Ecto neural progenitor cell (in vitro differentiated cells): ENCODE measurements around the gene BBS2.
"Not testable (repeated sequence)": the region's sequence is repeated elsewhere in the genome, so short reads cannot be mapped to it uniquely, and the experiment has no call there.

Experiments used
- DNase-seq: peaks from one replicate; pipeline ENCODE4 v3.0.0-alpha.2; 2018; ENCODE audit warnings: low spot score

BBS2 gene

GRCh38 chr16:56518425-56518824 is 1.4 kb downstream of the BBS2 start:
- no peak for DNase-seq

- no peak for DNase-seq
Measured at GRCh38 chr16:56517206-56517605, 2.6 kb downstream of the BBS2 start.

- no peak for DNase-seq
Measured at GRCh38 chr16:56515665-56516064, 4.2 kb downstream of the BBS2 start.

GRCh38 chr16:56514845-56515244 is 5.0 kb downstream of the BBS2 start:
- no peak for DNase-seq

- no peak for DNase-seq
Measured at GRCh38 chr16:56513972-56514371, 5.9 kb downstream of the BBS2 start.

- no peak for DNase-seq
Measured at GRCh38 chr16:56513091-56513490, 6.7 kb downstream of the BBS2 start.

GRCh38 chr16:56512025-56512424 is 7.8 kb downstream of the BBS2 start:
- DNase-seq = no peak

- DNase-seq = no peak
Measured at GRCh38 chr16:56510544-56510943, 9.3 kb downstream of the BBS2 start.

GRCh38 chr16:56506941-56507340 is 12.9 kb downstream of the BBS2 start:
- DNase-seq = no peak

- DNase-seq = no peak
Measured at GRCh38 chr16:56505181-56505580, 14.6 kb downstream of the BBS2 start.

GRCh38 chr16:56493815-56494214 is 26.0 kb downstream of the BBS2 start:
- no peak for DNase-seq

- no peak for DNase-seq
Measured at GRCh38 chr16:56493126-56493525, 26.7 kb downstream of the BBS2 start.

- no peak for DNase-seq
Measured at GRCh38 chr16:56491657-56492261, 28.1 kb downstream of the BBS2 start.

- not testable (repeated sequence) for DNase-seq
Measured at GRCh38 chr16:56488868-56489267, 31.0 kb downstream of the BBS2 start.

GRCh38 chr16:56488035-56488434 is 31.8 kb downstream of the BBS2 start:
- DNase-seq = no peak

GRCh38 chr16:56483394-56483793 is 36.4 kb downstream of the BBS2 start:
- DNase-seq = no peak

- DNase-seq = no peak
Measured at GRCh38 chr16:56482683-56483236, 37.1 kb downstream of the BBS2 start.

GRCh38 chr16:56481468-56482122 is 38.2 kb downstream of the BBS2 start:
- no peak for DNase-seq

- no peak for DNase-seq
Measured at GRCh38 chr16:56480776-56481467, 38.9 kb downstream of the BBS2 start.

GRCh38 chr16:56479469-56479868 is 40.4 kb downstream of the BBS2 start:
- DNase-seq = no peak

- DNase-seq = no peak
Measured at GRCh38 chr16:56478281-56479049, 41.4 kb downstream of the BBS2 start.

GRCh38 chr16:56477096-56477878 is 42.5 kb downstream of the BBS2 start:
- no peak for DNase-seq
